ENCODE results near the gene ETS2.

DNA sequence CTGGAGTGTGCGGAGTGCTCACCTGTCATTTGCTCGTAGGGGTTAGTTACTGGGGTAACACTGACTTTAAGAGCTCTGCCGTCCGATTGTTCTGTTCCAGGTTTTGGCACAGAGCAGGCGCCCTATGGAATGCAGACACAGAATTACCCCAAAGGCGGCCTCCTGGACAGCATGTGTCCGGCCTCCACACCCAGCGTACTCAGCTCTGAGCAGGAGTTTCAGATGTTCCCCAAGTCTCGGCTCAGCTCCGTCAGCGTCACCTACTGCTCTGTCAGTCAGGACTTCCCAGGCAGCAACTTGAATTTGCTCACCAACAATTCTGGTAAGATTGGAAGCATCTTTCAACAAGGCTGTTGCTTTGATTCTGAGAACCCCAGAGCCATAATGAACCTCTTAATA, 12.6 kb downstream of the ETS2 start:
- TF ChIP-seq CTCF (conservative IDR thresholded peaks at IDR 0.05; ENCODE audit: low read depth, low read length), result no peak
- TF ChIP-seq EZH2 (IDR thresholded peaks at IDR 0.05; ENCODE audit: low read length, unreplicated experiment), result no peak
- no peak for TF ChIP-seq EZH2phosphoT487 (IDR thresholded peaks at IDR 0.05; ENCODE audit: borderline replicate concordance, low read length)
